Epithelial cell of esophagus (primary cell): ENCODE results near the gene SIK3.

ENCODE experiments used
- DNase-seq: peaks from one replicate; pipeline ENCODE4 v3.0.0; 2010; ENCODE audit warnings: low read depth
- H3K4me3 ChIP-seq: 2 replicates; pipeline ENCODE4 v1.5.1; 2011; ENCODE audit warnings: mild to moderate bottlenecking, low read length, control low read depth
- TF ChIP-seq, protein P1 (sequence below): IDR thresholded peaks from 2 replicates; pipeline ENCODE4 v1.5.1; 2011; ENCODE audit warnings: low read depth, mild to moderate bottlenecking, low read length, control low read depth, inconsistent platforms; ENCODE audit not compliant: insufficient read depth; ENCODE audit errors: missing control alignments

Gene SIK3

GRCh38 chr11:117091753-117092477 is 6.3 kb downstream of the SIK3 start:
- no peak for DNase-seq
- TF ChIP-seq, protein P1, sequence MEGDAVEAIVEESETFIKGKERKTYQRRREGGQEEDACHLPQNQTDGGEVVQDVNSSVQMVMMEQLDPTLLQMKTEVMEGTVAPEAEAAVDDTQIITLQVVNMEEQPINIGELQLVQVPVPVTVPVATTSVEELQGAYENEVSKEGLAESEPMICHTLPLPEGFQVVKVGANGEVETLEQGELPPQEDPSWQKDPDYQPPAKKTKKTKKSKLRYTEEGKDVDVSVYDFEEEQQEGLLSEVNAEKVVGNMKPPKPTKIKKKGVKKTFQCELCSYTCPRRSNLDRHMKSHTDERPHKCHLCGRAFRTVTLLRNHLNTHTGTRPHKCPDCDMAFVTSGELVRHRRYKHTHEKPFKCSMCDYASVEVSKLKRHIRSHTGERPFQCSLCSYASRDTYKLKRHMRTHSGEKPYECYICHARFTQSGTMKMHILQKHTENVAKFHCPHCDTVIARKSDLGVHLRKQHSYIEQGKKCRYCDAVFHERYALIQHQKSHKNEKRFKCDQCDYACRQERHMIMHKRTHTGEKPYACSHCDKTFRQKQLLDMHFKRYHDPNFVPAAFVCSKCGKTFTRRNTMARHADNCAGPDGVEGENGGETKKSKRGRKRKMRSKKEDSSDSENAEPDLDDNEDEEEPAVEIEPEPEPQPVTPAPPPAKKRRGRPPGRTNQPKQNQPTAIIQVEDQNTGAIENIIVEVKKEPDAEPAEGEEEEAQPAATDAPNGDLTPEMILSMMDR, result no peak
- no peak overlapping the region for H3K4me3 ChIP-seq

- TF ChIP-seq, protein P1, result no peak
- peak; percentile 76 for DNase-seq
- H3K4me3 ChIP-seq, result peak overlapping the region; percentile 1
Observed at GRCh38 chr11:117090111-117090706, 8.0 kb downstream of the SIK3 start.

DNA sequence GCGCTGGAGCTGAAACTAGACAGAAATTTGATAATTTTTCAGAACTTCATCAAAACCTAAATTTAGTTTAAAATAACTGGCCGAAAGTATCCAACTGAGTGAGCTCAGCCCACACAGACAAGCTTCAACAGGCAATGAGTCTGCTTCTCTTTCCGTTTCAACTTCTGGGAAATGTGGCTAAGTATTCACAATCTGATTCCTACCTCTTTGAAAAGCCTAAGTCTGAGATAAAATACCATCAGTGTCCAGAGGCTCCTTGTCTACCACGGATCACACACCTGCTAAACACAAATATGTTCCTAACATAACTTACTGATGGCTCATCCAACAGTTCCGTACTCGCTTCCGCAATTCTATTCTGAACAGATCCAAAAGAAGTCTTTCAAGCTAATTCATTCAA is 8.5 kb downstream of the SIK3 start:
- TF ChIP-seq, protein P1, result no peak
- peak; percentile 74 for DNase-seq
- peak overlapping the region; percentile 1 for H3K4me3 ChIP-seq

GRCh38 chr11:117087446-117087845 is 10.8 kb downstream of the SIK3 start:
- DNase-seq, result no peak
- H3K4me3 ChIP-seq, result no peak overlapping the region
- TF ChIP-seq, protein P1, result no peak

DNA sequence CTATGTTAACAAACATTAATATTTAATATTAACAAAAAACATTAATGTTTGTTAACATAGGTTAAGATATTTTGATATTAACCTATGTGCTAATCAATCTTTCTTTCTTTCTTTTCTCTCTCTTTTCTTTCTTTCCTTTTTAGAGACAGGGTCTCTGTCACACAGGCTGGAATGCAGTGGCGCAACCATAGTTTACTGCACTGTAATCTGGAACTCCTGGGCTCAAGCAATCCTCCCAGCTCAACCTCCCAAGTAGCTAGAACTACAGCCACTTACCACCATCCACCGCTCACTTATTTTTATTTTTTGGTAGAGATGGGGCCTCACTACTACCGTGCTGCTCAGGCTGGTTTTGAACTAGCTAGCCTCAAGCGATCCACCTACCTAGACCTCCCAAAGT is 13.2 kb downstream of the SIK3 start:
- no peak for DNase-seq
- H3K4me3 ChIP-seq, result no peak overlapping the region
- TF ChIP-seq, protein P1, result no peak

DNA sequence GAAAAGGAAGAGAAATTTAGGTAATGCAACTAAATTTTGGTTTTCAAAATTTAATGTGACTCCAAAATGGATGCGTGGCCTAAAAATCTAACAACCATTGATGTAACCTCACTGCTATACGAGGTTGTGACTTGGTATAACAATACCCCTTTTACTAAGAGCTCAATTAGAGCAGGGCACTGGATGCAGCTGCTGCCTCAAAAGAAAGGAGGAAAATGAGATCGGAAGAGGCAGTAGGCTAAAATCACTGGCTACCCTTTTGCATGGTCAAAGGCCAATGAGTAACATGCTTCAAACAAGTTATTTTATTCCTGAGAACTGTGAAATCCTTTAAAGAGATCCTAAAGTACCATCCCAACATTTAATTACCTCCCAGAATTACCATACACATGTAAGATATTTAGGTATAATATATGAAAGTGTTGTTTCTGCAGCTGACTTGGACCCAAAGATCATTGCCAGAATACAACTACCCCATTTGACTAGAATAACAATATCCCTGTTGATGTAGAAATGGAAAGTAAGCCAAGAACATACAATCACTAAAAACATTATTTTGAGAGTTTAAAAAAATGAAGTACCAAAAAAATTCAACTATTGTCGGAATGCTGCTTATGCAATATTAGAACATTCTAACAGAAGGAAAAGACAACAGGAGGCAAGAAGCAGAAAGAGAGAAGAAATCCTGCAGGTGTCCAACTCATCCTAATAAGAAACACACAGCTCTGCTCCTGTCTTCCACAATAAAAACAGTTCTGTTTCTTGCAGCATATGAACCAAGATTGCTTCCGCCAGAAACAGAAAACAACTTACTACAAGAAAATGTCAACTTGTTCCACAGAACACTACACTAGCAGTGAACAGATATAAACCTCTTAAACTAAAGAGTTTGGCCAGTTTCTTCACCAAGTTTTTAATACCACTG is 15.0 kb downstream of the SIK3 start:
- DNase-seq, result no peak
- TF ChIP-seq, protein P1, result no peak
- no peak overlapping the region for H3K4me3 ChIP-seq
